GM18870 (cell line): ENCODE results near the gene FUBP1.
"Not testable (repeated sequence)": the region's sequence is repeated elsewhere in the genome, so short reads cannot be mapped to it uniquely, and the experiment has no call there.

ENCODE experiments used
- ATAC-seq: cut with Tn5 transposase; IDR thresholded peaks from one replicate; pipeline ENCODE4 v1.9.1; 2021; ENCODE audit warnings: moderate library complexity; ENCODE audit not compliant: unreplicated experiment

FUBP1 gene

GRCh38 chr1:77948841-77949424 lies 29.9 kb downstream of the FUBP1 start:
- ATAC-seq = no peak

GRCh38 chr1:77945345-77945744 lies 33.5 kb downstream of the FUBP1 start:
- no peak for ATAC-seq

GRCh38 chr1:77942400-77943140 lies 36.3 kb downstream of the FUBP1 start:
- no peak for ATAC-seq

GRCh38 chr1:77940921-77941570 lies 37.8 kb downstream of the FUBP1 start:
- no peak for ATAC-seq

GRCh38 chr1:77938651-77939050 lies 40.2 kb downstream of the FUBP1 start:
- ATAC-seq = no peak

GRCh38 chr1:77929806-77930205 lies 49.1 kb downstream of the FUBP1 start:
- ATAC-seq = no peak

- ATAC-seq = no peak
Measured at GRCh38 chr1:77927414-77927813, 51.5 kb downstream of the FUBP1 start.

- ATAC-seq = no peak
Measured at GRCh38 chr1:77926561-77927357, 52.1 kb downstream of the FUBP1 start.

- no peak for ATAC-seq
Measured at GRCh38 chr1:77925956-77926355, 52.9 kb downstream of the FUBP1 start.

- ATAC-seq = no peak
Measured at GRCh38 chr1:77925518-77925917, 53.4 kb downstream of the FUBP1 start.

GRCh38 chr1:77918918-77919317 lies 60.0 kb downstream of the FUBP1 start:
- ATAC-seq = not testable (repeated sequence)

GRCh38 chr1:77910116-77910515 lies 68.8 kb downstream of the FUBP1 start:
- no peak for ATAC-seq

GRCh38 chr1:77906624-77907023 lies 72.2 kb downstream of the FUBP1 start:
- ATAC-seq = no peak

GRCh38 chr1:77906019-77906545 lies 72.8 kb downstream of the FUBP1 start:
- no peak for ATAC-seq

- ATAC-seq = no peak
Measured at GRCh38 chr1:77905603-77906002, 73.3 kb downstream of the FUBP1 start.

GRCh38 chr1:77900687-77901293 lies 78.1 kb downstream of the FUBP1 start:
- no peak for ATAC-seq

GRCh38 chr1:77899647-77900320 lies 79.1 kb downstream of the FUBP1 start:
- no peak for ATAC-seq
